HL-60/S4 treated with phorbol 12-myristate 13-acetate at 8.2 ng/mL for 4 days and 3 days (cell line): ENCODE results near the gene YOD1.

Source experiments
- in situ Hi-C: fragments of 300-500 bp; cut with MboI; formaldehyde crosslinking; loops from 2 replicates; pipeline ENCODE4 v1.15.0; 2022; ENCODE audit warnings: low sequenced_read_pairs

The YOD1 gene

GRCh38 chr1:207029701-207030521, 21.1 kb downstream of the YOD1 start:
- in situ Hi-C loops: no loop called here

GRCh38 chr1:207028884-207029650, 21.9 kb downstream of the YOD1 start:
- in situ Hi-C loops: no loop called here

GRCh38 chr1:207027921-207028320, 23.1 kb downstream of the YOD1 start:
- in situ Hi-C loops: no loop called here

- in situ Hi-C loops: no loop called here
Measured at GRCh38 chr1:207027206-207027777, 23.7 kb downstream of the YOD1 start.

GRCh38 chr1:207026104-207026534, 24.9 kb downstream of the YOD1 start:
- in situ Hi-C loops: no loop called here

- in situ Hi-C loops: no loop called here
Measured at GRCh38 chr1:207025146-207025880, 25.7 kb downstream of the YOD1 start.

GRCh38 chr1:207024202-207025145, 26.5 kb downstream of the YOD1 start:
- in situ Hi-C loops: no loop called here

GRCh38 chr1:207022996-207023679, 27.9 kb downstream of the YOD1 start:
- in situ Hi-C loops: no loop called here

GRCh38 chr1:207021876-207022596, 29.0 kb downstream of the YOD1 start:
- in situ Hi-C loops: no loop called here

GRCh38 chr1:207021139-207021861, 29.7 kb downstream of the YOD1 start:
- in situ Hi-C loops: no loop called here

GRCh38 chr1:207020709-207021107, 30.3 kb downstream of the YOD1 start:
- in situ Hi-C loops: no loop called here

- in situ Hi-C loops: no loop called here
Measured at GRCh38 chr1:207020065-207020708, 30.8 kb downstream of the YOD1 start.

- in situ Hi-C loops: no loop called here
Measured at GRCh38 chr1:207019661-207020060, 31.3 kb downstream of the YOD1 start.

- in situ Hi-C loops: no loop called here
Measured at GRCh38 chr1:207019161-207019560, 31.8 kb downstream of the YOD1 start.

- in situ Hi-C loops: no loop called here
Measured at GRCh38 chr1:207018707-207019106, 32.3 kb downstream of the YOD1 start.

- in situ Hi-C loops: no loop called here
Measured at GRCh38 chr1:207017615-207018559, 33.1 kb downstream of the YOD1 start.
